ENCODE results near the gene BIRC7. TPM values are rescaled to one million over a fixed set of nuclear protein-coding genes. Genes with fewer than 3 reads are reported as not detected.

BIRC7 gene
- total RNA-seq, 1 donor from 2014 or later = not detected

DNA sequence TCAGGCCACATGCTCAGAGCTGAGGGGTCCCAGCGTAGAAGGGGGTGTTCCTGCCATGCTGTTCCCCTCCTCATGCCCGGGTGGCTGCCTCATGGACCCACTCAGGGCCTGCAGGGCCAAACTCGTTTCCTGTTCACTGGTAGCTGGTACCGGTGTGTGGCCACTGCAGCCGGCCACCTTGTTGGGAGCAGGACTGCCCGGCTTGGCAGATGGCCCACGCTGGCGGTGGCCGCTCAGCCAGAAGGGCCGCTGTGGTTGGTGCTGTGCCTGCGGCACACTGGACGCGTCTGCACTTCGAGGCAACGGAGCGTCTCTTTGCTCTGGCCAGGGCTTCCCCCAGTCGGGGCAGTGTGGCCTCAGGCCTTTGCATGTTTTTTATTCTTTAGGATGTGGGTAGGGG lies 47.2 kb downstream of the BIRC7 start:
- DNase-seq = no peak

DNA sequence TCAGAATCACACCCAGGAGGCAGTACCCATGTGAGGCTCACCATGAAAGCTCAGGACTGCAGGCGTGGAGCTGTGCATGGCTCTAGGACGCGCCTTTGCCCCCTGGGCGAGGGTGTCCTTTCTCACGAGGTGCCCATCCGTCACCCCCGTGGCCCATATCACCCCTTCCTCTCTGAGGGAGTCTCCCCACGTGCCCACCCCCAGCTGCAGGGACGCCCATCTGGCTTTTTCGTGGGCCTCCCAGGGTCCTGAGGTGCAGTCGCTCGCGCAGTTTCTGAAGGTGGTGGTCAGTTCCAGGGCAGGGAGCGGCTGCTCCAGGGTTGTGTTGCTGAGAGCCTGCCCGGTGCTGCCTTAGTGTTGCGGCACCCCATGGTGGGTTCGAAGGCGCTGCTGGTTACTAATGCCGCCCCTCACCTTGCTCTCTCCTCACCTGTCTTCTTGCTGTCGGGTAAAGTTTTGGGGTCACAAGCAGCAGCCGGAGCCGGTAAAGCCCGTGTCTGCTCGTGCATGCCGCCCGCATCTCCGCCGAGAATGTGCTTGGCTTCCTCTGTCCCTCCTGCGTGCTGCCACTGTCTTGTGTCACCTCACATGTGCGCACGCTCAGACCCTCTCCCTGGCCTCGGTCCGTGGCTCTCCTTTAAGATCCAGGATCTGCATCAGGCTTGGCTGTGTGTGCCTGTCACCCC lies 47.8 kb downstream of the BIRC7 start:
- DNase-seq = no peak

DNA sequence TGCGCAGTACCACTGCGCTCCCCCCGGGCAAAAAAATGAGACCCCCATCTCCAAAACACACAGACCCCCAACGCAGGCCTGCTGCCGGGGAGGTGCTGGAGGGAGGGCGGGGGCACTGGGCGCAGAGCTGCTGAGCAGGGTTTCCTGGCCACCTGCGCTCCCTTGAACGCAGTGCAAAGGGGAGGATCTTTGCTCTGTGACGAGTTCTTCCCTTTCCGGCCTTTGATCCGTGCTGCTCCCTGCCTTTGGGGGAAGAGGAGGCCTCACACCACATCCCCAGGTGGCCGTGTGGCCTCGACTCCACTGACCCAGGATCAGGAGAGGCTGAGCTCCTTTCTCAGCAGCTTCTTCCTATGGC lies 48.4 kb downstream of the BIRC7 start:
- DNase-seq = no peak

DNA sequence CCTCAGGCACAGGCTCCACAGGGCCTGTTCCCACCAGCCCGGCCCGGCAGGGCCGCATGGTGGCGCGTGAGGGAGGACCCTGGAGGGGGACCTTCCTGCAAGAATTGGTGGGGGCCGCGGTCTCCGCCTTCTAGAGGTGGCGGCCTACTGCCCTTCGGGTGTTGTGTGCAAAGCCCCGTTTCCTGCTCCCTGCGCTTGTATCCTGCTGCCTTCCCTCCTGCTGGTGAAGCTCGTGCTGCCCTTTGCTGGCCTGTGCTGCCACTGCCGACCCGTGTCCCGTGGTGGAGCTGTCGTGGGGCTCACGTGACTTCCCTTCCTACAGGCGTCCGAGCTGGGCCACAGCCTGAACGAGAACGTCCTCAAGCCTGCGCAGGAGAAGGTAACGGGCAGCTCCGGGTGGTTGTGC lies 48.8 kb downstream of the BIRC7 start:
- no peak for DNase-seq

DNA sequence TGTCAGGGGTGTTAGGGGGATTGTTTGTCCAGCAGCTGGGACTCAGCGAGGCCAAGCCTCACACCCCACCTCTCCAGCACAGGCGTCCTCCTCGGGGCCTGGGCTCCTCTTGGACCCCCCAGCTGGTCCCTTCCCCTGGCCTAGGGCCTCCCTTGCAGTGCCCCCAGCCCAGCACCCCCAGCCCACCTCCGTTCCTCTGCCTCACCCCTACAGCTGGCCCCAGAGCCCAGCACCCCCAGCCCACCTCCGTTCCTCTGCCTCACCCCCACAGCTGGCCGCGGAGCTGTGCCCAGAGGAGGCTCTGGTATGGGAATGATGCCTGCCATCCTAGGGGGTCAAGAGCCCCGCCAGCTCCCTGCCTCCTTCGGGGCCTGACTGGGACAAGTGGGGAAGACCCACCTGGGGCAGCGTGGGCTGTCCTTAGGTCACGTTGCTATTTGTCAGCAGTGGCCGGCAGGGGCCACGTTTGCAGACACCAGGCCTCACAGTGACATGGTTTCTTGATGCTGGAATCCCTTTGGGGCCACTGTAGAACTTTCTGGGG lies 49.3 kb downstream of the BIRC7 start:
- DNase-seq = no peak

DNA sequence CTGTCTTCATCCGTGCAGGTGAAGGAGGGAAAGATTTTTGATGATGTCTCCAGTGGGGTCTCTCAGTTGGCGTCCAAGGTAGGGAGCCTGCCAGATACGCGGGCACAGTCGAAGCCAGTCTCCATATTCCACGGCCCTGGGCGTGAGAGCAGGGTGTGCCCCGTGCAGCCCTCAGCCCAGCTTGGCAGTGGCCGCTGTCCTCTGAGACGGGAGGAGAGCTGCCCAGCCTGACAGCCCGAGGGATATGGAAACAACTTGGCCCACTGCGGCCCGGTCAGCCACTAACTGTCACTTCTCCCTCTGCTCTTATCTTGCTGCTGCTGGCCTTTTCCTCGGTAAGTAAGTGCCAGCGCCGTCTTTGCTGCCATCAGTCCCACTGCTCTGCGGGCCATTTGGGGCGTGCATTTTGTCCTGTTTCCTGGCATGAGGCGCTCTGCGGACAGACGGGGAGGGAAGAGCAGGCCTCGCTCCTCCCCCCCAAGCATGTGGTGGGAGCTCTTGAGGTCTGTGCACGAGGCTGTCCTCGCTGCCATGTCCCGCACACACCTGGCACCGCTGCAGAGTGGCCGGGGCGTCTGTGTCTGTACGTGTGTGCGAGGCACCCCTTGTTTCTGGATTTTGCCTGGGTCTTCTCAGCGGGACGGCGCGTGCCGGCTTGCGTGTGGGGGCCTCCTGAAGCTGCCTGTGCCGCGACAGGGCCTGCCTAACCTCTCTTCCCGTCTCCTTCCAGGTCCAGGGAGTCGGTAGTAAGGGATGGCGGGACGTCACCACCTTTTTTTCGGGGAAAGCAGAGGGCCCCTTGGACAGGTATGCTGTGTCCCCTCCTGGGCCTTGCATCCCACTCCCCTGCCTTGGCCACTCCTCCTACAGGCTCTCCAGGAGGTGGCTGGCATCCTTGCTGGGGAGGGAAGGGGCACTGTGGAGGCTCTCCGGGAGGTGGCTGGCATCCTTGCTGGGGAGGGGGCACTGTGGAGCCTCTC lies 50.2 kb downstream of the BIRC7 start:
- no peak for DNase-seq

DNA sequence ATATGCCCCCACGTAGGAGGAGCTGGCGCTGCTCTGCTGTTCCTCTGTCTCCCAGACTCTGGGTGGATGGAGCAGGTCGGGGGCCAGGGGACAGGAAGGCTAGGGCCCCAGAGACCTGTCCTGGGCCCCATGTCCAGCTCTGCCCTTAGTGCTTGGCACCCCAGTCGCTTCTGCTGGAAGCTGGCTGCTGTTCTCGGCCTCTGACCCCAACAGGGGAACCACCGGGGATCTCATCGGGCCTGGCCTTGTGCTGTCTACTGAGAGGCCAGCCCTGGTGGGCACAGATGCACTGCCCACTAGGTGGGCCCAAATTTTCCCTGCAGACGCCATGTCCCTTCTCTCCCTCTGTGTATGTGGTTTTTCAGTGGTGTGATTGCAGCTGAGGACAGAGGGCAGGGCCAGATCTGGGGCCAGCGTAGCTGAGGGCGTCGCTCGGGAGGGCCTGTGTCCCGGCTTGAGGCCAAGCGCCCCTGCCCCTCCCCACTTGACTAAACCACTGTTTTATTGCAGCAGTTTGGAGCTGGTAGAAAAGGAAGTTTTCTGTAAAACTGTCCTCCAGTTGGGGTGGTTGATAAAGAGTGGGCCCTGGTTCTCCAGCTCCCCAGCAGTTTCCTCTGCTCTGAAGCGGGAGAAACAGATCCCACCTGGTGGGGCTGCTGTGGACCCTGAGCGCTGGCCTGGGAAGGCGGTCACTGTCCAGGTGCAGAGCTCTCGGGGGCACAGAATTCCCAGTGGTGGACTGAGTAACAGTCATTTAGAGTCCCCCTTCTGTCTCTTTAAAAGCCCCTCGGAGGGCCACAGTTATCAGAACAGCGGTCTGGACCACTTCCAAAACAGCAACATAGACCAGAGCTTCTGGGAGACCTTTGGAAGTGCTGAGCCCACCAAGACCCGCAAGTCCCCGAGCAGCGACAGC lies 51.3 kb downstream of the BIRC7 start:
- DNase-seq = no peak

DNA sequence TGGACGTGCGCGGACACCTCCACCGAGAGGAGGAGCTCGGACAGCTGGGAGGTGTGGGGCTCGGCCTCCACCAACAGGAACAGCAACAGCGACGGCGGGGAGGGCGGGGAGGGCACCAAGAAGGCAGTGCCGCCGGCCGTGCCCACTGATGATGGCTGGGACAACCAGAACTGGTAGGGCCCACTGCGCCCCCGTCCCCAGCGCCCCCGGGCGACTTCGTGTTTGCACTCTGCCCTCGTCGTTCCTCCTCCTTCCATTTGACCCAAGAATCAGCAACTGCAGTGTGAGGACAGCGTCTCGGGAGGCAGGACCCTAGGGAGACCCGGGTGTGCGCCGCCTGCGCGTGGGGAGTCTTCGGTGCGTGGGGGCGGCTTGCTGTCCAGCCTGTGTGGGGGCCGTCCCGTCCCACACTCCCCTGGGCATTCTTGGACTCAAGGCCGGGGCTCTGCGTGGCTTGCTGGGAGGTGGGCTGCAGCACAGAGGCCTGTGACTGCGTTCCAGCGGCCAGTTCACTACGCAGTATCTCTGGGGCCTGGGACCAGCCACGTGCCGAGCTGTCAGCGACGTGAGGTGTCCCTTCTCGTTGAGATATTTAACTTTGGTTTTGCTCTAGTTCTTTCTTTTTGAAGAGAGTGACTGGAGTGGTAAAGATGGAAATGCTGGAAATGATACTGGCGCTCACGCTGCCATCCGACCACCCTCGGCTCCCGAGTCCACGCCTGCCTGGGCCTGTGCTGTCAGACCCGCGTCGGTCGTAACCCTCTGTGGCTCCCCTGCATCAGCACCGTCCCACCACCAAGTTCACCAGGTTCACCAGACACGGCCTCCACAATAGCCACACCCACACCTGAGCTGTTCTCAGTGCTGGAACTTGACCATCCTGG lies 52.2 kb downstream of the BIRC7 start:
- no peak for DNase-seq

DNA sequence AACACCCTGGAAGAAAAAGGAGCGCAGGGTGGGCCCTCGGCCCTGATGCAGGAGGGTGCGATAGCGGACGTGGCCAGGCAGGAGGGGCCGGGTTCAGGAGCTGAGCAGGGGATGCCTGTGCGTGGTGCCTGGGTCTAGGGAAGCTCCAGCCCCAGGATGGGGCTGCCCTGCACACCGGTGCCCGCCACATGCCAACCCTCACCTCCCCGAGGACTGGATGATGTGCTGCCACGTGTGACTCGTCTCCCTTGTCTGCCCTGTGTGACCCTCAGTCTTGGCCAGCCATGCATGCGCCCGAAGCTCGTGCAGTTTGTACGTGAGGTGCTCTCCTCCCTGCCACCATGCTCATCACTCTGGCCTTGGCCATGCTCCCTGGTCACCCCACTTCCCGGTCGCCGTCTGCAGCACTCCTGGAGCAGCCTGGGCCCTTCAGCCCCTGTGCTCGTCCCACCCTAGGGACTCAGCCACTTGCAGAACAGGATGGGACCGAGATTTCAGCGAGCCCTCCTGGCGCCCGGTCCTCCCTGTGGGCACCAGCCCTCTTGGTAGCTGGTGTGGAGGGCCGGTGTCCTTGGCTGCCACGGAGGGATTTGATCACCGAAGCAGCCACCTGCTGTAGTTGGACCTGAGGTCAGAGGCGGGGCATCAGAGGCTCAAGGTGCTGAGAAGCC lies 53.0 kb downstream of the BIRC7 start:
- DNase-seq = no peak

DNA sequence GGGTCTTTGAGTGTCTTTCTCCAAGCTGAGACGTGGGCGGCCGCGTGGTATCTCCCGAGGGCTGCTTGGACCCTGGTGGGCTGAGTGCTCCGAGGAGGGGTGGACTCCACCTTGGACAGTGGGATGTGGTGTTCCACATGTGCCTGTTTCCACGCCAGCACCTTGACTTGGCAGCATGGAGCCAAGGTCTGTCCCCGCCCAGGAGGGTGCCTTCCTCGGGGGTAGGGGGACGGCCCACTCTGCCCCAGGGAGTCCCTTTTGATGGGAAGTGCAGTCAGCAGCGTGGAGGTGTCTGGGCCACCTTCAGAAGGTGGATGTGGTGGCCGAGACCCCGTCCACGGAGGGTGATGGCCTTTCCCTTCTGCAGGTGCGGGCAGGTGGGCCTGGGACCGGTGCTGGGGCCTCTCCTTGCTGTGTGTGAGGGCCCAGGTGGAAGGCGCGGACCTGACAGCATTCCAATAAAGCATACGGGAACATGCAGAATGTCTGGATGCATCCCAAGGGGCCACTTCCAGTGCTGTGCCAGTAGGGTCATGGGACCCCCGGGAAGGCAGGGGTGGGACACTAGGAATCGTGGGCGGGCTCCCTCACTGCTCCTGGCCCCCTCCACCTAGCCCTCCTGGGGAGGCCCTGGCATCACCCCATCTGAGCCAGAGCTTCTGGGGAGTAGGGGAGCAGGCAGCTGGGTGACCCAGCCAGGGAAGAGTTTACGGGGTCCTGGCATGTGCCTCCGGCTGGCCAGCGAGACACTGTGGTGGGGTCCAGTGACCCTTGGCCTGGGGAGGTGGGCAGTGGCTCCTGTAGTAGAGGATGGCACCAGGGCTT lies 53.8 kb downstream of the BIRC7 start:
- no peak for DNase-seq

Small RNA genes within 50 kb of the gene (small RNA-seq; reads per million reads assigned to genes)
- gene MIR3196 (ENCODE audit: low replicate concordance) (not detected), gene MIR4326 (ENCODE audit: low replicate concordance) (1.7 reads per million, percentile 84 among the genes with 10 or more reads in this experiment)

Other genes with a start within 250 kb of the BIRC7 start
- not detected for gene BHLHE23, start 228.9 kb upstream of the BIRC7 start, total RNA-seq
- gene YTHDF1, start 19.8 kb upstream of the BIRC7 start, total RNA-seq = 14.5 TPM
- gene NKAIN4, start 18.6 kb downstream of the BIRC7 start, total RNA-seq = 3.7 TPM
- 45.3 TPM for gene ARFGAP1, start 36.9 kb downstream of the BIRC7 start, total RNA-seq
- gene COL20A1, start 57.3 kb downstream of the BIRC7 start, total RNA-seq = 2.0 TPM
- gene CHRNA4, start 125.4 kb downstream of the BIRC7 start, total RNA-seq = 0.20 TPM
- 1.2 TPM for gene KCNQ2, start 236.8 kb downstream of the BIRC7 start, total RNA-seq

Data from skin of body (tissue), 3 donors.